GM10847 (cell line): ENCODE data around the gene RUFY3.

Experiments
- POLR2A ChIP-seq: IDR thresholded peaks from 2 replicates; pipeline ENCODE4 v1.6.1; 2011; ENCODE audit not compliant: insufficient read length; ENCODE audit errors: extremely low read depth

Gene RUFY3

DNA sequence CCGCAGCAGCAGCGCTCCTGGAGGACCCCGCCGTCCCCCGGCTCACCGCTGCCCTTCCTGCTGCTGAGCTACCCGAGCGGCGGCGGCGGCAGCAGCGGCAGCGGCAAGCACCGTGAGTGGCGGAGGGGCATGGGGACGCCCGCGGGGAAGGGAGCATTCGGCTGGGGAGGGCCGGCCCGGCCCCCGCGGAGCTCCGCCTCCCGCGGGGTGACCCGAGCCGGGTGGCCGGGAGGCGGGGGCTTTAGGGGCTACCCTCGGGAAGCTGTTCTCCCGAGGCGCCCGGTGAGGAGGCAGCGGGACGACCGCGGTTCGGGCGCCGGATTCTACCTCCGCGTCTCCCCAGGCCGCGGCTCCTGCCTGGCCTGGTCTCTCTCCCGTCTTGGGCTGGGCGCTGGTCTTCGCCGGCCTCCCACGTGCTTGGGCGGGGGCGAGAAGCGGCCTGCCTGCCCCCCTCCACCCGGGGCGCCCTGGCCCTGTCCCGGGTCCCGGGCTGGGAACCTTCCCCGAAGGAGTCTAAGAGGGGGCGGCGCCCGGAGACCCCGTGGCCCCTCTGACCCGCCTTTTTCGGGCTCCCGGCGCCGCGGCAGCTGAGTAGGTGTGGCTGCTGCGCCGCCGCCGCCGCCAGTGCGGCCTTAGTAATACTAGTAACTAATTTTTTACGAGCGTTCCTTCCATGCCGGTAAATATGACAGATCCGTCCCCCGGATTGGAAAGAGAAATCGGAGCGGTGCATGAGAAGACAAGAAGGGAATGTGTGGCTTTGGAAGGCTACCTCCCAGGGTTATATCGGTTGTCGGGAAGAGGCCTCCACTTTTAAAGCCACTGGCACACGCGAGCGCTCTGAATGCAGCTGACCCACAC lies 16.4 kb upstream of the RUFY3 start:
- no peak for TF ChIP-seq POLR2A

DNA sequence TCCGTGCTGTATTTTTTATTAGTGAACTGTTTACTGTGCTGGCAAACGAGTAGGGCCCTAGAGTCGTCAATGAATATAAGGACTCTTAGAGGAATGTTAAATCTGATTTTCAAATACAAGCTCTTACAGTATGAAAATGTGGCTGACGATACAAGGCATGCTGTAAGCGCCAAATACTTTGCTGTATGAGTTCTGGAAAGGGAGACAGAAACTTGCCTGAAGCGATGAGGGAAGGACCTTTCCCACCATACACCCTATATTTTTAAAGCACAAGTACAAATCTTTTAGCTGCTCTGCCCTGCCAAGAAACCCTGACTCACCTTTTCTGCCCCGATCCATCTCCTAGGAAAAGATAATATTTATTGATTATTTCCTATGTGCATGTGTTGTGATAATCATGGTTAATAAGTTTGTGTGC lies 15.7 kb upstream of the RUFY3 start:
- TF ChIP-seq POLR2A, result no peak

DNA sequence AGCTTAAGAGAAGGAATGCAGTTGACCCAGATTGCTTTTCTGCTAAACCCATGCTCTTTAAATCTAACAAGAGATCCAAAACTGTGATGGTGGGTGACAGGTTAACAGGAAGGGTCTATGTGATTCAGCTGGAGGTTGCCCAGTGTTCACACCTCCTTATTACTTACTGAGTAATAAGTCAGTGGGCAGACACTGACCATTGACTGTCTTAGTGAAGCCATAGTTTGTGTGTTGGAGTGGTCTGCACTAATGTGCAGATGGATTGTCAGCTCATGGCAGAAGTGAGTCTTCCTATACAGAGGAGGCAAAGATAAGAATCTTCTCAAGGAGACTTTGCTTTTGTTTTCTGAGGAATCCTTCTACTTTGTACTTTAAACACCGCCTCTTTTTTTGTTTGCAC lies 15.2 kb upstream of the RUFY3 start:
- TF ChIP-seq POLR2A, result no peak

DNA sequence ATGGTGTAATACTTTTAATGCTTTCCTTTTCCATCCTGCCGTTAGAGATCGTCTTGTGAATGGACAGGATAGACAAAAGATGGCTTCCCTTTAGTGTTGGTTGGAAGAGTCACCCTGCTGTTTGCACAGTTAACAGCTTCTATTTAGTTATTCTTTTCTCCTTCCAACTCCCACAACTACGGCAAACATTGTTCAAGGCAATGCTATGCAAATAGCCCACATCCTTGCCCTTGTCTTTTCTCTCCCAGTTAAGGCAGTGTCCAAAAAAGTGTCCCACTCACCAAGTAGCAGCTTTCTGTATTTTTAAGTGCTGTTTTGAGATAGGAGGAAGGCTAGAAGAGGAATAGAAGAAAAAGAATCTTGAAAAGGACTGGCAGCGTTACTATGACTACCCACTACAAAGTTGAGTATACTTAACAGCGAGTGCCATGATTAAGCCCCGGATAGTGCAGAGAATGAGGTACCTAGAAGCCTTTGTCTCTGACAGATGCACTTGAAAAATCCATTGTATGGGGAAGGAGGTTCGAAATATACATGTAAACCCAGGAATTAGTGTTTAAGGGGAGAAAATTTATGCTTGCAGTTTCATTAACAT lies 12.1 kb upstream of the RUFY3 start:
- no peak for TF ChIP-seq POLR2A

DNA sequence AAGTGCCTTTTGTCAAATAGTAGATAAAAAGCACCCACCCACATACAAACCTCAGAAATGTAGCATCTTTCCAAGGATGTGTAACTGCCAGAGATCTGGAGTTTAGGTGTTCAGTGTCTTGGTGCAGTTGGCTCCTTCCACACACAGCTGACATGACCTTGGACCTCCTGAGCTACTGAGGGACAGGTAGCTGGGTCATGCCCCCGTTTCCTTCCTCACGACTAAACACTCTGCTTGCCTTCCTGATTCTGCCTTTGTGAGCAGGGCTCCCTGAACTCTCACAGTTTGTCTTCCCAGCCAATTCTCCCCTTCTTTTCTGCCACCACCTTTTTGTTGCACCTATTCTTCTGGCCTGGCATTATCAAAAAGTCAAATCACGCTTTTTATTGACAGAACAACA lies 10.2 kb upstream of the RUFY3 start:
- no peak for TF ChIP-seq POLR2A

DNA sequence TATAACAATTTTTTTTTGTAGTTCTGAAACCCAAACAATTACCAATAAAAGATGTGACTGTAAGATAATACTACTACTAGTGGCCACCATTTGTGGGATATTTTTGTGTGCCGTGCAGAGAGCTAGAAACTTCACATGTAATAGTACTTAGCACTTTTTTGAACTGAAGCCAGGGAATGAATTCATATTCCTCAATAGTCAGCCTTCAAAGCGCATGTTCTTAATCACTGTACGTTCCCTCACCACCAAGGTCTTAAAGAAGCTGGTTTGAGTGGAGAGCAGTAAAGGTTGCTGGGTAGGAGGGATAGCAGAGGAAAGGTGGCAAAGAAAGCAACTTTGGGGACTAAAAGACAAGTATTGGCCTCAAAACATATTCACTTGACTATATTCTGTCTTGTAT lies 9.6 kb upstream of the RUFY3 start:
- no peak for TF ChIP-seq POLR2A

DNA sequence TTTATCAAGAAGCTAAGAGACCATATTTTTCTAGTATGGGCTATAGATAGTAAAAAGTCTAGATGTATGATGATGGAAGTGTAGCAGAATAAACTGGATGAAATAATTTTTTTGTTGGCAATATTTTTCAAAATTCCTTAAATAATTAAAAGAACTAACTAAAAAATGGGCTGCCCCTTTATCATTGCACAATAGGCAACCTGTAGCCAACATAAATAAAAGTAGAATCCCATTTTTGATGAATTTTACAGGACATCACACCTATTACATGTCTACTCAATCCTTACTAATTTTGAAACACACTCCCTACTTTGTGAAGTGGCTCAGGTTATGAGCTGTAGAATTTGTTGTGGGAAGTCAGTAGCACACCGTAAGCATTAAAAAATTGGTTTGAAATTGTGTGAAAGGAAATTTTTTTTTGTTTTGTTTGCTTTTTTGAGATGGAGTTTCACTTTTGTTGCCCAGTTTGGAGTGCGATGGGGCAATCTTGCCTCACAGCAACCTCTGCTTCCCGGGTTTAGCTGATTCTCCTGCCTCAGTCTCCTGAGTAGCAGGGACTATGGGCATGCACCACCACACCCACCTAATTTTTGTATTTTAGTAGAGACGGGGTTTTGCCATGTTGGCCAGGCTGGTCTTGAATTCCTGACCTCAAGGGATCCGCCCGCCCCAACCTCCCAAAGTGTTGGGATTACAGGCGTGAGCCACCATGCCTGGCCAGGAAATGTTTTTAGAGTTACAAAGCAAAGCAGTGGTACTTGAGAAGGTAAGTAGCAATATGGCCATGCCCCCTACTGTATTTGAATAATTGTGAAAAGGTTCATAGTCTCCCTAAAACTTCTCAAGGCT lies 8.9 kb upstream of the RUFY3 start:
- TF ChIP-seq POLR2A, result no peak

DNA sequence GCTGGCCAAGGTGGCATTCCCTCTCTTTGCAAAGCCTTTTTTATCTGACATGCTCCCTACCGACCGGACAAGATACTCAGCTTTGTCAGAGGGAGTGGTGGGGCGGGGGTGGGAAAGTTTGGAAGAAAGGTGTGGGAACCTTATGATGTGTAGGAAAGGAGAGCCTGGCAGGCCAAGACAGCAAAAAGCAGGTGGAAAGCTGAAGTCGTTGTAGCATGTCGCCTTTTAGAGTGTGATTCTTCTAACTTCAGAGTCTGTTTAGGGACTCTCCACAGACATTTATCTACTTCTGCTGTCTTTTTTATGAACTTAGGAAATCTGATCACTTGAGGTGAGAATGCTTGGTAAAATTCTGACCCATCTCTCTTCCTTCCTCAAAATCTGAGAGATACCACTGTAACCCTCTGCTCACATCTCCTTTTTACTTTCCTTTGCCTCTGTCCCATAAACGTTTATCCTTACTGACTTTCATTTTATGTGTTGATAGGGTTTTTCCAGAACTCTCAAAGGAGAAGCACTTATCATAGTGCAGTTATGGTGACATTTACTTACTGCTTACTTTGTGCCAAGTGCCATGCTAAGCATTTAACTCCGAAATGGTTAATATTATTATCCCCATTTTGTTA lies 8.2 kb upstream of the RUFY3 start:
- TF ChIP-seq POLR2A, result no peak

DNA sequence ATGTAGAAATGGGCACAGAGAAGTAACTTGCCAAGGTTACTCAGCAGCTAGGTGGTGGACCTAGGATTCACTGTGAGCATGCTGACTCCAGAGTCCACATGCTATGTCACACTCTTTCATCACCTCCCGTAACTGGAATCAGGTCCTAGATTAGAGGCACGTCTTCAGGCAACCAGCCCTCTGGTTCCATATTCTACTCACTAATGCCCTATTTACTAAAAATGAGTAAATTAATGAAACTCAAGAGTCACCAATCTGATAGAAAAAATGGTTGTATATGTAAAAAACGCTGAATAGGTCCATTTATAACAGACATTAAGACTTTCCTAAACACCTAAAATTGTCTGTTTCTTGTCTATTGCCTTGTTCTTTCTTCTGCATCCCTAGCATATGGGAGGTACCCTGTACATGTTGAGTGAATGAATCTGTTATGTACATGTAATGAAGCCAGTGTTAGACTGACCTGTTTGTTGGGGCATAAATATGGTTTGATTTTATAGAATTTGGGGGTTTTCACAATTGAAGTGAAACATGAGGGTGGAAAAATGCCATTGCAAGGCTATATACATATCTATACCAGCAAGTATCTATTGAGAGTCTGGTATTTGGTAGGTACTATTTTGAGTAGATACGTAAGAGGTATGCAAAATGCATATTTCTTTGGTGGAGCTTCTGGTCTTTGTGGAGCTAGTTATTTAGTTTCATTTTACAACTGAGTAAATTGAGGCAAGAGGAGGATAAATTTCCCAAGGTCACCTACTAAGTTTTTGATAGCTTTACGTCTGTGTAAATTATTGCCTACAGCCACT lies 7.5 kb upstream of the RUFY3 start:
- no peak for TF ChIP-seq POLR2A

DNA sequence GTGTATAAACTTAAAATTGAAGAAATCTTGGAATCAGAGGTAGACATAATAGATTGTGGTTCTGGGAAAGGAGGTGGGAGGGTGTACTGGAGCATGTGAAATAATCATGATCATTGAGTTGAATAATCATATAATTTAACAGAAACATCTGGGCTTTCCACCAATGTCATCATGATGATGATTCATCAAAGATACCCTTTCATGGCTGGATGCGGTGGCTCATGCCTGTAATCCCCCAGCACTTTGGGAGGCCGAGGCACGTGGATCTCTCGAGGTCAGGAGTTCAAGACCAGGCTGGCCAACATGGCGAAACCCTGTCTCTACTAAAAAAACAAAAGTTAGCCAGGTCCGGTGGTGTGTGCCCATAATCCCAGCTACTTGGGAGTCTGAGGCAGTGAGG lies 6.7 kb upstream of the RUFY3 start:
- TF ChIP-seq POLR2A, result no peak

DNA sequence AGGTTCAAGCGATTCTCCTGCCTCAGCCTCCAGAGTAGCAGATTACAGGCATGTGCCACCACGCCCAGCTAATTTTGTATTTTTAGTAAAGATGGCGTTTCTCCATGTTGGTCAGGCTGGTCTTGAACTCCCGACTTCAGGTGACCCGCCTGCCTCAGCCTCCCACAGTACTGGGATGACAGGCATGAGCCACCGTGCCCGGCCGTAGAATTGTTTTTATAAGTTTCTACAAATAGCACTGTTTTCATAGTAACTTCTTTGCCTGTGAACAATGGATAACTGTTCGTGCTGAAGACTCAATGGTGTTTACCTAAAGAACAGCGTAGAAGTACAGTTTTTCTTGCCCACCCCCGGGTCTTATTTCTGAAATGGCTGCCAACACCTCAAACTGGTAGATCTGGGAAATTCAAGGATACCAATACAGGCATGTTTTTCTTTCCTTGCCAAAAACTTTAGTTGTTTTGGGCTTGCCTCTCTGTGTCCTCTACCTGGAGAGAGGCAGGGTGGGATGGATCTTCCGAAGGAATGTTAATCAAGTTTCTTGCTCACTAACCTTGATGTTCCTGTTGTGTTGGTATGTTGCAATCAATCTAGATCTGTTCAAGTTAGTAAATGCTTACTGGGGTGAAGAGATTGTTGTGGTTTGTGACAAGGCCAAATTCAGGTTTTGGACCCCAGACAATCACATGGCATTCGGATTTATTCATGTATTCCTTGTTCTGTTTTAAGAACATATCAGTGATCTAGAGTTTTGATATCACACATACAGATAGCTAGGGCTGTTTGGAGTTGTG lies 2.8 kb upstream of the RUFY3 start:
- no peak for TF ChIP-seq POLR2A

DNA sequence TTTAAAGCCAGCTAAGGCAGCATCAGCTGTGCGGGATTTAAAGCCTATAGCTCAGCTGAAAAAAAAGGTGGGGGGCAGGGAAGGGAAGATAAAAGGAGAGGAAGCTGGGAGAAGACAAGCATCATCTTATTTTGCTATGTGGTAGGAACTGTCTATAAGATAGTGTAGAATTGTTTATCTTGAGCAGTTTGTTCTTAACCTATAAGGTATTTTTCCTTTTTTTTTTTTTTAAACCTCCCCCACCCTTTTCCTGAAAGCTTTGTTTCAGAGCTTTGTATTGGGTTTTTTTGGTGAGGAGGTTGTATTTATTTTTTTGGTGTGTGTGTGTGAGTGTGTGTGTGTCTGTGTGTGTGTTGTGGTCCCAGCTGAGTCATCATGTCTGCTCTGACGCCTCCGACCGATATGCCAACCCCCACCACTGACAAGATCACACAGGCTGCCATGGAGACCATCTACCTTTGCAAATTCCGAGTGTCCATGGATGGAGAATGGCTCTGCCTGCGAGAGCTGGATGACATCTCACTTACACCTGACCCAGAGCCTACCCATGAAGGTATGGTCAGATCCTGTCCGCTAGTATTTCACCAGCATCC lies 531 bp downstream of the RUFY3 start:
- no peak for TF ChIP-seq POLR2A

DNA sequence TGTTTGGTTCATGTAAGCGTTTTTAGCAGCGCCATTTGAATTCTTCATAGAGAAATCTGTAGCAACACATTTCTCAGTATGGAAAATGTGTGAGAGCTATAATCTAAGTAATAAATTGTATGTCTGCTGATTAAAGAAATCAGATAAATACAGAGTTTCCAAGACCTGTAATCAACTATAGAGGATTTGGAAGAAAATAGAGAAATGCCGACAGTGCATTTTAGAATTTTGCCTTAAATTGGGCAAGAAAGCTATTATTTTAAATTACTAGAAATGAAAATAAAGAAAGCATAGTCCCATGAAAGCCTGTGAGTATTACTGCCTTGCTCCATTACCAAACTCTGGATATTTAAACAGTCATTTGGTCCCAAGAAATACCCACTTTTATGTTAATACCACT lies 2.7 kb downstream of the RUFY3 start:
- TF ChIP-seq POLR2A, result no peak
